HEK293 (cell line): ENCODE results near the gene NUSAP1.

ENCODE experiments used
- GLI2 ChIP-seq: fragments of 450-650 bp; formaldehyde crosslinking; IDR thresholded peaks from 2 replicates; pipeline ENCODE4; 2017; ENCODE audit warnings: missing biosample characterization, missing genetic modification characterization, low read depth, borderline replicate concordance
- HOXA7 ChIP-seq: sonication (generic); formaldehyde crosslinking; IDR thresholded peaks from 2 replicates; pipeline ENCODE4 v1.8.1; 2022; ENCODE audit warnings: missing genetic modification reagents, borderline replicate concordance
- PRDM1 ChIP-seq: fragments of 450-650 bp; formaldehyde crosslinking; IDR thresholded peaks from 2 replicates; pipeline ENCODE4; 2016; ENCODE audit warnings: missing biosample characterization, missing genetic modification characterization
- PRDM6 ChIP-seq: fragments of 450-650 bp; formaldehyde crosslinking; IDR thresholded peaks from 2 replicates; pipeline ENCODE4 v1.5.1; 2017; ENCODE audit warnings: missing biosample characterization, missing genetic modification characterization
- RBAK ChIP-seq: fragments of 450-650 bp; formaldehyde crosslinking; IDR thresholded peaks from 2 replicates; pipeline ENCODE4 v1.5.1; 2016; ENCODE audit warnings: missing biosample characterization, missing genetic modification characterization
- SCRT2 ChIP-seq: fragments of 450-650 bp; formaldehyde crosslinking; IDR thresholded peaks from 2 replicates; pipeline ENCODE4 v1.5.1; 2016; ENCODE audit warnings: missing biosample characterization, missing genetic modification characterization
- SETDB1 ChIP-seq: IDR thresholded peaks from one replicate; pipeline ENCODE4 v1.6.1; 2017; ENCODE audit warnings: mild to moderate bottlenecking, low read length, moderate library complexity, mixed read lengths; ENCODE audit not compliant: insufficient read length
- ZBTB26 ChIP-seq: fragments of 450-650 bp; formaldehyde crosslinking; optimal IDR thresholded peaks from 2 replicates; pipeline ENCODE3; 2016; ENCODE audit warnings: missing biosample characterization, mild to moderate bottlenecking, missing genetic modification characterization
- ZBTB8A ChIP-seq: fragments of 450-650 bp; formaldehyde crosslinking; IDR thresholded peaks from 2 replicates; pipeline ENCODE4 v1.5.1; 2016; ENCODE audit warnings: missing biosample characterization, missing genetic modification characterization
- ZEB2 ChIP-seq: fragments of 450-650 bp; formaldehyde crosslinking; IDR thresholded peaks from 2 replicates; pipeline ENCODE4 v1.5.1; 2016; ENCODE audit warnings: missing biosample characterization, missing genetic modification characterization
- ZFP3 ChIP-seq: fragments of 450-650 bp; formaldehyde crosslinking; IDR thresholded peaks from 2 replicates; pipeline ENCODE4 v1.5.1; 2016; ENCODE audit warnings: low read depth, missing biosample characterization, missing genetic modification characterization
- ZFP41 ChIP-seq: fragments of 450-650 bp; formaldehyde crosslinking; IDR thresholded peaks from 2 replicates; pipeline ENCODE4 v1.5.1; 2016; ENCODE audit warnings: missing biosample characterization, missing genetic modification characterization, borderline replicate concordance
- ZFP69B ChIP-seq: fragments of 450-650 bp; formaldehyde crosslinking; IDR thresholded peaks from 2 replicates; pipeline ENCODE4 v1.5.1; 2016; ENCODE audit warnings: missing biosample characterization, missing genetic modification characterization
- ZNF138 ChIP-seq: fragments of 450-650 bp; formaldehyde crosslinking; IDR thresholded peaks from 2 replicates; pipeline ENCODE4 v1.5.1; 2016; ENCODE audit warnings: missing biosample characterization, missing genetic modification characterization, borderline replicate concordance
- ZNF174 ChIP-seq: fragments of 450-650 bp; formaldehyde crosslinking; IDR thresholded peaks from 2 replicates; pipeline ENCODE4 v1.5.0; 2017; ENCODE audit warnings: missing biosample characterization, mild to moderate bottlenecking, missing genetic modification characterization
- ZNF18 ChIP-seq: fragments of 450-650 bp; formaldehyde crosslinking; IDR thresholded peaks from 2 replicates; pipeline ENCODE4 v1.5.1; 2016; ENCODE audit warnings: missing biosample characterization, missing genetic modification characterization
- ZNF184 ChIP-seq: fragments of 450-650 bp; IDR thresholded peaks from 2 replicates; pipeline ENCODE4 v1.5.1; 2018; ENCODE audit warnings: missing biosample characterization, mild to moderate bottlenecking, missing genetic modification characterization
- ZNF341 ChIP-seq: fragments of 450-650 bp; formaldehyde crosslinking; IDR thresholded peaks from 2 replicates; pipeline ENCODE4; 2016; ENCODE audit warnings: low read depth, missing biosample characterization, missing genetic modification characterization
- ZNF37A ChIP-seq: fragments of 450-650 bp; IDR thresholded peaks from 2 replicates; pipeline ENCODE4 v1.5.1; 2018; ENCODE audit warnings: missing biosample characterization, missing genetic modification characterization
- ZNF521 ChIP-seq: fragments of 450-650 bp; formaldehyde crosslinking; IDR thresholded peaks from 2 replicates; pipeline ENCODE4 v1.5.1; 2017; ENCODE audit warnings: missing biosample characterization, mild to moderate bottlenecking, missing genetic modification characterization
- ZNF548 ChIP-seq: fragments of 450-650 bp; formaldehyde crosslinking; IDR thresholded peaks from 2 replicates; pipeline ENCODE4 v1.5.1; 2016; ENCODE audit warnings: missing biosample characterization, missing genetic modification characterization
- ZNF558 ChIP-seq: fragments of 450-650 bp; formaldehyde crosslinking; IDR thresholded peaks from 2 replicates; pipeline ENCODE4 v1.5.1; 2016; ENCODE audit warnings: missing biosample characterization, missing genetic modification characterization
- ZNF561 ChIP-seq: fragments of 450-650 bp; IDR thresholded peaks from 2 replicates; pipeline ENCODE4 v1.5.1; 2018; ENCODE audit warnings: missing biosample characterization, missing genetic modification characterization, borderline replicate concordance
- ZNF639 ChIP-seq: fragments of 450-650 bp; formaldehyde crosslinking; IDR thresholded peaks from 2 replicates; pipeline ENCODE4 v1.5.1; 2016; ENCODE audit warnings: missing biosample characterization, missing genetic modification characterization
- ZNF692 ChIP-seq: fragments of 450-650 bp; formaldehyde crosslinking; IDR thresholded peaks from 2 replicates; pipeline ENCODE4 v1.5.1; 2016; ENCODE audit warnings: missing biosample characterization, missing genetic modification characterization
- ZNF768 ChIP-seq: fragments of 450-650 bp; formaldehyde crosslinking; IDR thresholded peaks from 2 replicates; pipeline ENCODE4 v1.5.1; 2018; ENCODE audit warnings: missing biosample characterization, mild to moderate bottlenecking, missing genetic modification characterization
- ZNF843 ChIP-seq: fragments of 450-650 bp; formaldehyde crosslinking; IDR thresholded peaks from 2 replicates; pipeline ENCODE4 v1.5.1; 2016; ENCODE audit warnings: missing biosample characterization, missing genetic modification characterization
- ZSCAN23 ChIP-seq: fragments of 450-650 bp; formaldehyde crosslinking; IDR thresholded peaks from 2 replicates; pipeline ENCODE4 v1.5.1; 2016; ENCODE audit warnings: missing biosample characterization, missing genetic modification characterization
- ZSCAN5A ChIP-seq: fragments of 450-650 bp; formaldehyde crosslinking; IDR thresholded peaks from 2 replicates; pipeline ENCODE4 v1.5.1; 2016; ENCODE audit warnings: missing biosample characterization, missing genetic modification characterization

The NUSAP1 gene

GRCh38 chr15:41283653-41284426 is 48.8 kb upstream of the NUSAP1 start (continued):
- TF ChIP-seq ZSCAN5A (tag by site-specific recombination) (0 out of 2 replicates have a peak, but pooled peaks have one; percentile 70), ZSCAN23 (no peak), ZFP41 (tag by site-specific recombination) (no peak), ZNF843 (tag by site-specific recombination) (no peak; the same call in 1 of the 2 replicates), ZNF692 (tag by site-specific recombination) (no peak; the same call in 1 of the 2 replicates), PRDM1 (tag by site-specific recombination) (no peak), ZNF138 (tag by site-specific recombination) (no peak), ZBTB26 (peak; percentile 88), ZBTB8A (tag by site-specific recombination) (no peak), ZNF184 (tag by site-specific recombination) (no peak), ZNF558 (no peak), PRDM6 (tag by site-specific recombination) (0 out of 2 replicates have a peak, but pooled peaks have one; percentile 33), ZNF548 (tag by site-specific recombination) (no peak), SCRT2 (tag by site-specific recombination) (no peak), ZNF341 (tag by site-specific recombination) (no peak), ZFP3 (tag by site-specific recombination) (no peak), ZNF174 (tag by site-specific recombination) (no peak), ZFP69B (tag by site-specific recombination) (no peak), ZNF561 (0 out of 2 replicates have a peak, but pooled peaks have one; percentile 20), GLI2 (tag by site-specific recombination) (no peak), ZNF521 (tag by site-specific recombination) (no peak), SETDB1 (no peak), ZNF37A (no peak), ZEB2 (tag by site-specific recombination) (no peak), ZNF18 (tag by site-specific recombination) (no peak), HOXA7 (CRISPR knock-in tag) (no peak), RBAK (tag by site-specific recombination) (no peak), ZNF639 (no peak), ZNF768 (tag by site-specific recombination) (no peak)
